BE2C (cell line): ENCODE measurements around the gene TBX18.

Source experiments
- DNase-seq: peaks from one replicate; pipeline ENCODE4 v3.0.0-alpha.2; 2020
- H3K27me3 ChIP-seq: fragments of 250-450 bp; sonication (Bioruptor Pico); 2 replicates; pipeline ENCODE4 v1.5.1; 2020; ENCODE audit warnings: mild to moderate bottlenecking
- H3K36me3 ChIP-seq: fragments of 250-450 bp; sonication (Bioruptor Pico); 2 replicates; pipeline ENCODE4 v1.5.1; 2020; ENCODE audit warnings: mild to moderate bottlenecking
- H3K4me1 ChIP-seq: fragments of 250-450 bp; sonication (Bioruptor Pico); 2 replicates; pipeline ENCODE4 v1.5.1; 2020
- H3K4me3 ChIP-seq: 2 replicates; pipeline ENCODE4 v1.5.1; 2011; ENCODE audit warnings: low read depth, low read length
- H3K9me3 ChIP-seq: fragments of 250-450 bp; sonication (Bioruptor Pico); 2 replicates; pipeline ENCODE4 v1.5.1; 2020
- CTCF ChIP-seq: IDR thresholded peaks from 2 replicates; pipeline ENCODE4 v1.5.1; 2012; ENCODE audit warnings: mild to moderate bottlenecking, low read depth, low read length

TBX18 gene

DNA sequence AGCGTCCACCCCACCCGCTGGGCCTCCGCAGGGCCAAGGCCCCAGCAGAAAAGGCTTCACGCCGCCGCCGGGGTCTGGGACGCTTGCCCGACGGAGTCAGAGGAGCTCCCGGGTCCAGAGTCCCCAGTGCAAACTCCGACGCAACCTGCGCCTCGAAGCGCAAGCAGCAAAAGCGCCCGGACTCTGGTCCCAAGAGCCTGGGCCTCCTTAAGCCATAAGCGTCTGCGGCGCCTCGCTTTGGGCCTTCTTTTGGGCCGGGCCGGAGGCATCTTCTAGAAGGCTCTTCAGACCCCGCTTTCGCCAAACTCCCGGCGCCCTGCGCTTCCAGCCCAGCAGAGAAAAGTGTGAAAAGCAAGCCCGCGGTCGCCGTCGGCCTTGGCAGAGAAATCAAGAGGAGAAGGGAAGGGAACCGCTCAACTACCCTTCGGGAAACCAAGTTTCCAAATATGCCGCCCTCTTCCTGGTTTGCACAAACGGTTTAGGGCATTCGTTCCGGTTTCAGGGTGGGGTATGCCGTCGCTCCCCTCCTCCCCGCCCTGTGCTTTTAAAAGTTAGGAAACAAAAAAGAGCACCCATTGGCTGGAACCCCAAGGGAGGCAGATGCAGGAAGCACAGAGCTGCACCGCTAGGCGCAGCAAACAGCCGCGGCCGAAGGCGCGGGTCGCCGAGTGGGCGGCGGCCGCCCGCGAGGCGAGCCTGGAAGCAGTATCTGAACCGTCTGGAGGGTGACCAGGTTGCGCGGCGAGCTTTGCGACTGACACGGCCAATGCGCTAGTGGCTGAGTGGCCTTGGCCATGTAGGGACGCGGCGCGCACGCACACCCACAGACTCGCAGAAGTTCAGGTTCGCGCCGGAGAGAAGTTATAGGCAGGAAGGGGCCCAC, 1.2 kb downstream of the TBX18 start:
- Histone ChIP-seq H3K4me1 (no peaks in the 10 kb centered on the region), H3K9me3 (peaks cover 4% of the 10 kb centered on the region; the same call in 1 of the 2 replicates), H3K4me3 (peak overlapping the region; percentile 71), H3K27me3 (peaks cover 77% of the 10 kb centered on the region), H3K36me3 (no peaks in the 10 kb centered on the region)
- DNase-seq = peak; percentile 52
- no peak for TF ChIP-seq CTCF

GRCh38 chr6:84762220-84763002, 2.0 kb downstream of the TBX18 start:
- DNase-seq = peak; percentile 44

DNA sequence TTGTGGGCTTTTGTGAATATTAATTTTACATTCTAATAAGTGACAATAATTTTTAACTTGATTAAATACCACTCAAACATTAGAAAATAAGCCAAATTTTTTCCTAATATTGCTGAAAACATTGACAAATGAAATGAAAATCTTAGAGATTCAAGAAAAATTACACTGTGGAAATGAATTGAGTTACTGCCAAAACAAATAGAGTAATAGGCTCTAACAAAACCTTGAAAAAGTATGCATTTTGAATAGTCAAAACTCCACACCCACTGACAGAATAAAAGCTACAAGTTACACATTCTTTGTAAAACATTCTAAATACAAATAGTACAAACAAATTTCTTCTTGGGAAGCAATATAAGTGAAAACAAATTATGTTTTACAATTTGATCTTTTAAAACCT, 5.9 kb downstream of the TBX18 start:
- Histone ChIP-seq H3K4me3 (no peak overlapping the region), H3K4me1 (no peaks in the 10 kb centered on the region), H3K9me3 (no peaks in the 10 kb centered on the region), H3K36me3 (no peaks in the 10 kb centered on the region), H3K27me3 (peaks cover 38% of the 10 kb centered on the region)
- TF ChIP-seq CTCF = no peak
- no peak for DNase-seq

More at GRCh38 chr6:84762220-84763002, 2.0 kb downstream of the TBX18 start:
- Histone ChIP-seq H3K36me3 (no peaks in the 10 kb centered on the region), H3K27me3 (peaks cover 69% of the 10 kb centered on the region), H3K4me1 (no peaks in the 10 kb centered on the region), H3K9me3 (peaks cover 4% of the 10 kb centered on the region; the same call in 1 of the 2 replicates), H3K4me3 (peak overlapping the region; percentile 71)
- peak; percentile 35 for TF ChIP-seq CTCF

DNA sequence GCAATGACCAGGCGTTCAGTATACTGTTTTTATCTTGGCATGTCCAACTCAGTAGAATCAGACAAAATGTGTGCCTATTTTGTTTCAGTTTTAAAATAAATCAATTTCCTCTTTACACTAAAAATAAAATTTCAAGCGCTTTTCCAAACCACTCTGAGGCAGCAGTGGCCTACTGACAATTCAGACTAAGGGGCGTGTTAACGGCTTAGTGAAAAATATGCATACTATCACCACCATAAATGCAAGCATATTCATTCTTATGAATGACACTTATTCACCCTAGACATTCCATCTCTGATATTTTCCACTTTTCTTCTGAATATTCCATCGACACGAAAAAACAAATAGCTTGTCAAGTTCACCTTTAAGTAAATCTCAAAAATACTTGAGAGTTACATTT, 7.5 kb downstream of the TBX18 start:
- DNase-seq = no peak
- H3K27me3 ChIP-seq = peaks cover 22% of the 10 kb centered on the region
- no peaks in the 10 kb centered on the region for H3K4me1 ChIP-seq
- H3K9me3 ChIP-seq = no peaks in the 10 kb centered on the region
- H3K36me3 ChIP-seq = no peaks in the 10 kb centered on the region
- no peak for TF ChIP-seq CTCF
- no peak overlapping the region for H3K4me3 ChIP-seq

DNA sequence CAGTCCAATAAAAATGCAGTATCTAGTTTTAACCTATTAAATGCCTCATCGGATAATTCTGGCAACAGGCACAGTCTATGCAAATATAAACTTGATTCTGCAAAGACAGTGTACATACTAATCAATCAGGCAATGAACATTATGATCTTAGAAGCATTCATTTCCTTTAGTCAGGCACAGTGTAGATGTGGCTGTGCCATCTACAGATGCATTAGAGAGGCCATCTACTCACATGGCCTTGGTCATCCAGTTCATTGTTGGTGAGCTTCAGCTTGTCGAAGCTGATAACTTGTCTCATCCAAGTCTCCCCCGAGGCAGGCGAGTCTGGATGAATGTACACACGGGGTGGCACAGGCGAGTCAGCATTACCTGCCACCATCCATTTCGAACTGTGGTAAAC, 7.9 kb downstream of the TBX18 start:
- no peaks in the 10 kb centered on the region for H3K4me1 ChIP-seq
- no peak overlapping the region for H3K4me3 ChIP-seq
- no peak for DNase-seq
- H3K9me3 ChIP-seq = no peaks in the 10 kb centered on the region
- H3K36me3 ChIP-seq = no peaks in the 10 kb centered on the region
- peaks cover 18% of the 10 kb centered on the region for H3K27me3 ChIP-seq
- no peak for TF ChIP-seq CTCF

DNA sequence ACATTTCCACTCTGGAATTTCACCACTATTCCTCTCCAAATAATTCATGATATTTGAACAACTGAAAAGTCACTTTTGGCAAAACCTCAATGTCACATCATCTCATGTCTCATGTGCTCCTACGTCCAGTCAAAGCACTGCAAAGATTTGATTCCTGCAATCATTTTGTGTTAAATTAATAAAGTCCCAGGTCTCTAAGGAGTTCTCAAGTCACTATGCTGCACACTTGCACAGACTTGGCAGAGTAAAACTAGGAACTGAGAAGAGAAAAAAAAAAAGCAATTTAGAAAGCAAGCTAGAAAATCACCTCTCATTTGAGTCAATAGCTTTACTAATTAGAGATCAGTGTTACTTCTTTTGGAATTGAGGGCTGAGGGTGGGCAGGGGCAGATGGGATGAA, 11.2 kb downstream of the TBX18 start:
- Histone ChIP-seq H3K27me3 (no peaks in the 10 kb centered on the region; the same call in 1 of the 2 replicates), H3K4me1 (no peaks in the 10 kb centered on the region), H3K9me3 (no peaks in the 10 kb centered on the region), H3K36me3 (no peaks in the 10 kb centered on the region), H3K4me3 (no peak overlapping the region)
- no peak for TF ChIP-seq CTCF
- no peak for DNase-seq
